Epithelial cell of proximal tubule (primary cell): ENCODE data around the gene AOPEP. TPM values are rescaled to one million over a fixed set of nuclear protein-coding genes. Genes with fewer than 3 reads are reported as not detected.

Experiments used
- DNase-seq: peaks from one replicate; pipeline ENCODE4 v3.0.0-alpha.2; 2011; ENCODE audit warnings: low read depth
- H3K4me3 ChIP-seq: 2 replicates; pipeline ENCODE4 v1.5.1; 2011; ENCODE audit warnings: low read depth, mild to moderate bottlenecking, low read length
- CTCF ChIP-seq: conservative IDR thresholded peaks from 2 replicates; pipeline ENCODE4 v1.5.1; 2012; ENCODE audit warnings: low read depth, mild to moderate bottlenecking, low read length
- total RNA-seq: library from RNA; depleted of rRNA; stranded (reverse); fragments of >200 nt; gene quantifications from 2 replicates; pipeline ENCODE4 v1.2.3, GENCODE V29; 2015

Gene AOPEP
- total RNA-seq, 1 donor from 2014 or later, result 27.0 TPM

DNA sequence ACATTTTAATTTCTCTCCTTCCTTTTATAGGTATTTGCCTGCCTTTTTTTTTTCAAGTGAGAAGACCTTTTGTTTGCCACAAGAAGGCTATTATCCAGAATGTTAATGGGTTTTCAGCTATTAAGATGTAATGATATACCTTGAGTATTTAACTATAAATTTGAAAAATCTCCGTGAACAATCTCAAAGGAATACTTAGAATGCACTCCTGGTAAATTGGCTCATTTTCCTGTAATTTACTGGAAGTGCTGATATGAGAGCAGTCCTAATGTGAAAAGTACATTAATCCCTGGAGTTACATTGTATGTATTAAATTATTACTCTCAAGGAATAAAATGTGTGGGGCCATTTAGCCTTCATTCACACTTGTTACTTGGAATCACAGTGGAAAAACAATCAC is 32.4 kb downstream of the AOPEP start:
- TF ChIP-seq CTCF, result no peak
- DNase-seq, result no peak
- H3K4me3 ChIP-seq, result no peak overlapping the region

DNA sequence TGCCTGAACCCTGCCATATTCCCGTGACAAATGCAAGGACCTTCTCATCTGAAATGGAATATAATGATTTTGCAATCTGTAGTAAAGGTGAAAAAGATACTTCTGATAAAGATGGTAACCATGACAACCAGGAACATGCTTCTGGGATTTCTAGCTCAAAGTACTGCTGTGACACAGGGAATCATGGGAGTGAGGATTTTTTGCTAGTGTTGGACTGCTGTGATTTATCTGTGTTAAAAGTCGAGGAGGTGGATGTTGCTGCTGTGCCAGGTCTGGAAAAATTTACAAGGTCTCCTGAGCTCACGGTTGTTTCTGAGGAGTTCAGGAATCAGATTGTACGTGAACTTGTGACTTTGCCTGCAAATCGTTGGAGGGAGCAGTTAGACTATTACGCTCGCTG is 33.5 kb downstream of the AOPEP start:
- TF ChIP-seq CTCF, result no peak
- no peak for DNase-seq
- no peak overlapping the region for H3K4me3 ChIP-seq

GRCh38 chr9:94760660-94761059 is 34.2 kb downstream of the AOPEP start:
- H3K4me3 ChIP-seq, result no peak overlapping the region
- DNase-seq, result no peak
- TF ChIP-seq CTCF, result no peak

- H3K4me3 ChIP-seq, result no peak overlapping the region
- TF ChIP-seq CTCF, result no peak
- DNase-seq, result no peak
These were observed 35.0 kb downstream of the AOPEP start for GRCh38 chr9:94761481-94761880.

DNA sequence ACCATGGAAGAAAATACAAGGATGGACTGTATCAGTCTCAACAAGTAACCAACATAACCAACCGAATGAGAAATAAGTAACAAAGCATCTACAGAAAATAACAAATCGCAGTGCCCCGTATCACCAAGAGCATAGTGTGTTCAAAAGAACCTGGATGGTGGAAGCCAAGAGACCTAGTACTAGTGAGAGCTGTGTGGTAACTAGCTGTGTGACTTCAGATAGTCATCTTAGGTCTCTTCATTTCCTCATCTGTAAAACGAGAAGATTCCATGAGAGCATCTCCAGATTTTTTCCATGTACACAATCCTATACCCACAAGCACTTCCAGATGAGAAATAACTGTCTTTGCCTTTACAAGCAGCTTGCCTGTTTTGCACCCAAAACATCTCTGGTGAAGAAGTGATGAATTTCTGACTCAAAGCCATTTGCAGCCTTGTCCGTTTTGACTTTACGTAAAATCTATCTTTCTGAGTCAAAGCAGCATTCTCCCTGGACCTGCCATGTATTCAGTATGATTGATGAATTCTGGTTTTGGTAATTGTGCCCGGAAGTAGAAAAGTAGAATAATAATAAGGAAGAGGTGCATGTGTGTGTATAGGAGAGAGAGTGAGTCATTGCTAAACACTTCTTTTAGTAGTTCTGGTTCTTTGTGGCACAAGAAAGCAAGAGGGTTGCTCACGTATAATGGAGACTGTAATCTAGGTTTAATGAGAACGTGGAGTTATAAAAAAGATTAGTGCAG is 41.0 kb downstream of the AOPEP start:
- H3K4me3 ChIP-seq, result no peak overlapping the region
- TF ChIP-seq CTCF, result no peak
- DNase-seq, result no peak

GRCh38 chr9:94768766-94769165 is 42.3 kb downstream of the AOPEP start:
- no peak for TF ChIP-seq CTCF
- DNase-seq, result no peak
- H3K4me3 ChIP-seq, result no peak overlapping the region

DNA sequence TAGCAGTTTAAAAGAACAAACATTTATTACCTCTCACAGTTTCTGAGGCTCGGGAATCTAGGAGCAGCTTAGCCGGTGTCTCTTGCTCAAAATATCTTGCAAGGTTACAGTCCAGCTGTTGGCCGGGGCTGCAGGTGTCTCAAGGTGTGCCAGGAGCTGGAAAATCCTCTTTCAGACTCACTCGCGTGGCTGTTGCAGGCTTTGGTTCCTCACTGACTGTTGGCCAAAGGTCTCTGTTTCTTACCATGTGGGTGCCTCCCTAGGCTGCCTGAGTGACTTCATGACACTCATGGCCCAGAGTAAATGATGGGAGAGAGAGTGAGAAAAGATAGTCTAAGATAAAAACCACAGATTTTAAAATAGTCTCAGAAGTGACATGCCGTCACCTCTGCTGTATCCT is 43.8 kb downstream of the AOPEP start:
- no peak overlapping the region for H3K4me3 ChIP-seq
- no peak for TF ChIP-seq CTCF
- DNase-seq, result no peak
